Osteoblast (primary cell): ENCODE results near the gene NCAM1. TPM values are rescaled to one million over a fixed set of nuclear protein-coding genes. Genes with fewer than 3 reads are reported as not detected.

Source experiments
- DNase-seq: peaks from one replicate; pipeline ENCODE4 v3.0.0; 2011; ENCODE audit warnings: low spot score, mixed read lengths; ENCODE audit not compliant: insufficient read length; ENCODE audit errors: missing footprints
- H2AFZ ChIP-seq: 2 replicates; pipeline ENCODE4 v1.6.0; 2011; ENCODE audit warnings: mild to moderate bottlenecking, low read length
- H3K27ac ChIP-seq: 2 replicates; pipeline ENCODE4 v1.5.1; 2011; ENCODE audit warnings: mild to moderate bottlenecking, low read depth, low read length, moderate library complexity
- H3K27me3 ChIP-seq: 2 replicates; pipeline ENCODE4 v1.6.0; 2012; ENCODE audit warnings: mild to moderate bottlenecking, control low read depth, inconsistent platforms, low read length, moderate library complexity; ENCODE audit not compliant: insufficient read depth
- H3K36me3 ChIP-seq: 2 replicates; pipeline ENCODE4 v1.5.1; 2011; ENCODE audit warnings: mild to moderate bottlenecking, low read length, control low read depth, moderate library complexity; ENCODE audit not compliant: insufficient read depth
- H3K4me1 ChIP-seq: 2 replicates; pipeline ENCODE4 v1.5.1; 2011; ENCODE audit warnings: mild to moderate bottlenecking, low read length, control low read depth, moderate library complexity; ENCODE audit not compliant: insufficient read depth
- H3K4me2 ChIP-seq: 2 replicates; pipeline ENCODE4 v1.6.0; 2011; ENCODE audit warnings: mild to moderate bottlenecking, low read length; ENCODE audit not compliant: insufficient read depth
- H3K4me3 ChIP-seq: fragments of 200-600 bp; sonication (generic); 3 replicates; pipeline ENCODE4 v1.5.1; 2012; ENCODE audit warnings: mild to moderate bottlenecking, low read length, inconsistent platforms; ENCODE audit not compliant: insufficient read depth
- H3K79me2 ChIP-seq: 2 replicates; pipeline ENCODE4 v1.6.0; 2012; ENCODE audit warnings: mild to moderate bottlenecking, low read length, control low read depth, inconsistent platforms; ENCODE audit not compliant: insufficient read depth
- H3K9me3 ChIP-seq: 2 replicates; pipeline ENCODE4 v1.5.1; 2011; ENCODE audit warnings: low read depth, low read length, control low read depth
- H4K20me1 ChIP-seq: 2 replicates; pipeline ENCODE4 v1.6.0; 2012; ENCODE audit warnings: mild to moderate bottlenecking, low read length, control low read depth; ENCODE audit not compliant: insufficient read depth
- total RNA-seq: library from RNA; depleted of rRNA; stranded (reverse); fragments of >200 nt; gene quantifications from 2 replicates; pipeline ENCODE4 v1.2.3, GENCODE V29; 2012
- TF ChIP-seq, protein P1 (sequence below): IDR thresholded peaks from 2 replicates; pipeline ENCODE4 v1.5.1; 2011; ENCODE audit warnings: mild to moderate bottlenecking, low read depth, low read length, moderate library complexity; ENCODE audit errors: extremely low read depth

The NCAM1 gene
- total RNA-seq, 1 donor: 2.2 TPM

DNA sequence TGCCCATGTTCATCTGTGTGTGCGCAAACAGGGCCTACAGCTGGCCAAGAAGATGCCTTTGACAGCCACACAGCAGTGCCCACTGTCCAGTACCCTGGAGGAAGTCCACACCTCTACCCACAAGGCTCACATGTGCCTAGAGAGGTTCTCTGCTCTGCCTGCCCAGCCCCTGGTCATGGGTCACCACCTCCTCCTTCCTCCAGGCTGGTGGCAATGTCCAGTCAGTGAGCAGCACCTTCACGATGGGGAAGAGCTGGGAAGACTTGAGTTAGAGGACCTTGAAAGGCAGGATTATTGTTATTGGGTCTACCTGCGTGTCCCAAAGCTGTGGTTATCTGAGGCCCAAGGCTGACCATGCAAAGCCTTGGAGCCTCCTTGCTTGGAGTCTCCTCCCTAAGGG lies 324.8 kb downstream of the NCAM1 start:
- Histone ChIP-seq H3K4me3 (no peak overlapping the region), H3K27ac (no peak overlapping the region), H3K79me2 (no peaks in the 10 kb centered on the region), H3K36me3 (no peaks in the 10 kb centered on the region), H2AFZ (no peak overlapping the region), H4K20me1 (no peaks in the 10 kb centered on the region), H3K4me2 (no peak overlapping the region), H3K27me3 (peaks cover 24% of the 10 kb centered on the region), H3K9me3 (no peaks in the 10 kb centered on the region), H3K4me1 (no peaks in the 10 kb centered on the region)
- no peak for DNase-seq
- TF ChIP-seq, protein P1, sequence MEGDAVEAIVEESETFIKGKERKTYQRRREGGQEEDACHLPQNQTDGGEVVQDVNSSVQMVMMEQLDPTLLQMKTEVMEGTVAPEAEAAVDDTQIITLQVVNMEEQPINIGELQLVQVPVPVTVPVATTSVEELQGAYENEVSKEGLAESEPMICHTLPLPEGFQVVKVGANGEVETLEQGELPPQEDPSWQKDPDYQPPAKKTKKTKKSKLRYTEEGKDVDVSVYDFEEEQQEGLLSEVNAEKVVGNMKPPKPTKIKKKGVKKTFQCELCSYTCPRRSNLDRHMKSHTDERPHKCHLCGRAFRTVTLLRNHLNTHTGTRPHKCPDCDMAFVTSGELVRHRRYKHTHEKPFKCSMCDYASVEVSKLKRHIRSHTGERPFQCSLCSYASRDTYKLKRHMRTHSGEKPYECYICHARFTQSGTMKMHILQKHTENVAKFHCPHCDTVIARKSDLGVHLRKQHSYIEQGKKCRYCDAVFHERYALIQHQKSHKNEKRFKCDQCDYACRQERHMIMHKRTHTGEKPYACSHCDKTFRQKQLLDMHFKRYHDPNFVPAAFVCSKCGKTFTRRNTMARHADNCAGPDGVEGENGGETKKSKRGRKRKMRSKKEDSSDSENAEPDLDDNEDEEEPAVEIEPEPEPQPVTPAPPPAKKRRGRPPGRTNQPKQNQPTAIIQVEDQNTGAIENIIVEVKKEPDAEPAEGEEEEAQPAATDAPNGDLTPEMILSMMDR: no peak

DNA sequence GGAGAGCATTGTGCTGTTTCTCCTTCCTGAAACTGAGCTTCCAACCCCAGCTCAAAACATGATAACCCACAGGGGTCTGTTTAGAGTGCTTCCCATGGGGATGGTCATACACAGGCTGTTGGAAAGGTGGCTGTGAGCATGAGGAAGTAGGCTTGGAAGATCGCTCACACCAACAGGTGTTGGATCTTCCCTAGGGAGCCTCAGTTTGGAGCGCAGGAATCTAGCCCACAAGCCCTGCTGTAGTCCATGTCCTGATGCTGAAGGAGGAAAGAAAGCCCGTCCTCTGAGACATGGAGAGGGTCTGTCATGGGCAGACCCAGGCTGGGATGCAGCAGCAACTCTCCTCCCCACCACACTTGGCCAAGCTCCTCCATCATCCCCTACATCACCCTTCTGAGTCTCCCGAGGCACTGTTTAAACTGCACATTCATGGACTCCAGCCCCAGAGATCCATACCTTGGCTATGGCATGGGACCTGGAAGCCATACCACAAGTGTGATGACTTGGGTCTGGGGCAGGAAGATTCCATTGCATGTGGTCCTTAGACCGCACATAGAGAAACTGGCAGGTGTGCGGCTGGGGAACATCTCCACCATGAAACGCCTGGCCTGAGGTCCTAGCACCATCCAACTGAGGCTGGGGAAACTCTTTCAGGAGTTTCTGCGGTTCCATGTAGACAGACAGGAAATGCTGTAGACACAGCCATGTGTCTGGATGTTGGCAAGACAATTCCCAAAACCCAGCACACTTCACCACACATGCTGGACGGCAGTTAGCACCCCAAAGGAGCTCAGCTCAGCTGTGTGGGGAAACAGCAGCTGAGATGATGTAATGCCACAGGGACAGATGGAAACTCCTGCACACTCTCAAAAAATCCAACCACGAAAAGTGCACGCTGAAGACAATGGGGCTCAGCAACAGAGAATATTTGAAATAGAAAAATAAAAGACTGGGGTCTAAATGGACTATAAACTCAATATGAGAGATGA lies 325.6 kb downstream of the NCAM1 start:
- H4K20me1 ChIP-seq: no peaks in the 10 kb centered on the region
- peaks cover 24% of the 10 kb centered on the region for H3K27me3 ChIP-seq
- H3K4me1 ChIP-seq: no peaks in the 10 kb centered on the region
- no peak overlapping the region for H3K27ac ChIP-seq
- peak; percentile 76 for DNase-seq
- H3K9me3 ChIP-seq: no peaks in the 10 kb centered on the region
- no peak overlapping the region for H2AFZ ChIP-seq
- H3K36me3 ChIP-seq: no peaks in the 10 kb centered on the region
- TF ChIP-seq, protein P1: no peak
- no peak overlapping the region for H3K4me2 ChIP-seq
- no peak overlapping the region for H3K4me3 ChIP-seq
- no peaks in the 10 kb centered on the region for H3K79me2 ChIP-seq

DNA sequence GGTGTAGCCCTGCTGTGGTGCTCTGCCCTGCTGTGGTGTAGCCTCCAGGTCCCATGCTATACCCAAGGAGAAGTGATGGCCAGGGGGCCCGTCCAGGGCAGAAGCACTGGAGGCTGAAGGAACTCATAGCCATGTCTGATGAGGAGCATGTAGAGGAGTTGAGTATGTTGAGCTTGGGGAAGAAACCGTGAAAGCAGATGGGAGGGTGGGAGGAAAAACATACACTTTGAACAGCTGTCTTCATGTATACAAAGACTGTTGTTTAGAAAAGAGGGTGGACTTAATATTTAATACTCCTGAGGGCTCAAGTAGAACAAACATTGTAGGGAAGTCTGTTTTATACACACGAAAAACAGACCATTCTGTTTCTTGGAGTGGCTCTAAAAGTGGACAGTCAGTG lies 326.6 kb downstream of the NCAM1 start:
- H3K79me2 ChIP-seq: no peaks in the 10 kb centered on the region
- H3K27ac ChIP-seq: no peak overlapping the region

More for the DNA sequence above, 326.6 kb downstream of the NCAM1 start:
- TF ChIP-seq, protein P1: no peak
- peaks cover 26% of the 10 kb centered on the region for H3K27me3 ChIP-seq
- no peak overlapping the region for H2AFZ ChIP-seq
- DNase-seq: no peak
- no peaks in the 10 kb centered on the region for H4K20me1 ChIP-seq
- H3K4me1 ChIP-seq: no peaks in the 10 kb centered on the region
- H3K36me3 ChIP-seq: no peaks in the 10 kb centered on the region
- no peaks in the 10 kb centered on the region for H3K9me3 ChIP-seq
- H3K4me3 ChIP-seq: no peak overlapping the region
- no peak overlapping the region for H3K4me2 ChIP-seq
